ENCODE measurements around the gene RNF214. TPM values are rescaled to one million over a fixed set of nuclear protein-coding genes. Genes with fewer than 3 reads are reported as not detected.
"Not testable (repeated sequence)": the region's sequence is repeated elsewhere in the genome, so short reads cannot be mapped to it uniquely, and the experiment has no call there.

RNF214 gene
- total RNA-seq, 1 experiment from 2014 or later: 12.6 TPM

DNA sequence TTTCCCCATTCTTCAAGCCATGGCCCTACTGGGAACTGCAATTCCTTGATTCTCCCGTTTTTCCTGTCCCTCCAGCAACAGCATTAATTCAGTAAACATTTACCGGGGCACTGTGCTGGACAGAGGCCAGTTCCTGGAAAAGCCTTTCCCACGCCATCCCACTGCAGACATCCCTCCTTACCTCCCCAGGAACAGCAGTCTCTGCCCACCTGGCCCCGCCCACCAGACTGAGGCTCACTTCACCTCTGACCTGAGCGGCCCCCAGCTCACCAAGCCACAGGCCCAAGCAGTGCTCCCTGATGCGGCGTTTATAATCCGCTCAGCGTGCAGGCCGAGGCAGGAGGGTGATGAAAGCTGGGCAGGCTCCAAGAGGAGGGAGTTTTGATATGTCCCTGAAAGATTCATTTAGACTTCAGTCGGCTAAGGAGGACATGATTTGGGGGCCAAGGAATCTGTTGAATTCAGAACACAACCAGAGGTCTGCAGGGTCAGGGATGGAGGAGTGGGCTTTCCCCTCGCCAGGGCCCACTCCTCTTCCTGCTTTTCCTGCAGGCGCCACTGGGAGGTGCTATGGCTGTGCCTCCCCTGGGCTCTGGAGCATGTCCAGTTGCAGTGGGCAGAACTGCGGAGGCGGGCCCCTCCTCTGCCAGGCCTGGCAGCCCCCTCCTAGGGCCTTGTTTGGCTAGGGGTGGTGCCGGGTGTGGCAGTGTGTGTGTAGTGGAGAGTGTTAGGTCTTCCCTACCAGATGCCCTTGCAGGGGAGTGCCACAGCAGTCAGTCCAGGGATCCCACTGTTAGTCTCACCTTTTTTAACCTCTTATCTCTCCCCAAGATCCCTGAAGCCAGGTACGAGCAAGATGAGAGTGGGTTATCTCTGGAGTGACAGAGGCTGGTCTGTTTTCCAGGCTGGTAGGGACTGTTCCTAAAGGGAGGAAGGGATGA, 34.7 kb upstream of the RNF214 start:
- DNase-seq (ENCODE audit: low read depth): no peak

DNA sequence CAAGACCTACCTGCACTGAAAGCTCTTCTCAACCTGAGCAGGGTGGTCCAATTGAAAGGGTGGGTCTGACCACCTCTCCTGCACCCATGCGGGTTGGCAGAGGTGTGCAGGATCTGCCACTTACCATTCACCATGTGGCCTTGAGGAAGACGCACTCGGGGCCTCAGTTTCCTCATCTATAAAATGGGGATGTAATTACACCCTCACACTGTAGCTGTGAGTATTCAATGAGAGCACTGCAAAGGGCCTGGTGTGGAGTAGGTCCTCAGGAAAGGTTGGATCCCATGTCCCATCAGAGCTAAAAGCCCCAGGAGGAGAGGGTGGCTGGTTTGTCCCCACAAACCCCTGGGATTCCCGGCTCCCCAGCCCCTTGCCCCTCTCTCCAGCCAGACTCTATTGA, 33.9 kb upstream of the RNF214 start:
- no peak for DNase-seq (ENCODE audit: low read depth)

DNA sequence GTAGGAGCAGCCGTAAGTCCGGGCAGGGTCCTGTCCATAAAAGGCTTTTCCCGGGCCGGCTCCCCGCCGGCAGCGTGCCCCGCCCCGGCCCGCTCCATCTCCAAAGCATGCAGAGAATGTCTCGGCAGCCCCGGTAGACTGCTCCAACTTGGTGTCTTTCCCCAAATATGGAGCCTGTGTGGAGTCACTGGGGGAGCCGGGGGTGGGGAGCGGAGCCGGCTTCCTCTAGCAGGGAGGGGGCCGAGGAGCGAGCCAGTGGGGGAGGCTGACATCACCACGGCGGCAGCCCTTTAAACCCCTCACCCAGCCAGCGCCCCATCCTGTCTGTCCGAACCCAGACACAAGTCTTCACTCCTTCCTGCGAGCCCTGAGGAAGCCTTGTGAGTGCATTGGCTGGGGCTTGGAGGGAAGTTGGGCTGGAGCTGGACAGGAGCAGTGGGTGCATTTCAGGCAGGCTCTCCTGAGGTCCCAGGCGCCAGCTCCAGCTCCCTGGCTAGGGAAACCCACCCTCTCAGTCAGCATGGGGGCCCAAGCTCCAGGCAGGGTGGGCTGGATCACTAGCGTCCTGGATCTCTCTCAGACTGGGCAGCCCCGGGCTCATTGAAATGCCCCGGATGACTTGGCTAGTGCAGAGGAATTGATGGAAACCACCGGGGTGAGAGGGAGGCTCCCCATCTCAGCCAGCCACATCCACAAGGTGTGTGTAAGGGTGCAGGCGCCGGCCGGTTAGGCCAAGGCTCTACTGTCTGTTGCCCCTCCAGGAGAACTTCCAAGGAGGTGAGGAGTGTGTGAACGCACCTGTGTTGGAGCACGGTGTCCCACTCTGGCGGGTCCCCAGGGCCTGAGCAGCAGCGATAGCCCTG, 33.2 kb upstream of the RNF214 start, which contains the start of gene TAGLN:
TSS of gene TAGLN (plus strand) at position 318 of the 863 bp plus-strand sequence. CDS start 3,644 bp downstream, outside the sequence.
- DNase-seq (ENCODE audit: low read depth): peak; percentile 86

DNA sequence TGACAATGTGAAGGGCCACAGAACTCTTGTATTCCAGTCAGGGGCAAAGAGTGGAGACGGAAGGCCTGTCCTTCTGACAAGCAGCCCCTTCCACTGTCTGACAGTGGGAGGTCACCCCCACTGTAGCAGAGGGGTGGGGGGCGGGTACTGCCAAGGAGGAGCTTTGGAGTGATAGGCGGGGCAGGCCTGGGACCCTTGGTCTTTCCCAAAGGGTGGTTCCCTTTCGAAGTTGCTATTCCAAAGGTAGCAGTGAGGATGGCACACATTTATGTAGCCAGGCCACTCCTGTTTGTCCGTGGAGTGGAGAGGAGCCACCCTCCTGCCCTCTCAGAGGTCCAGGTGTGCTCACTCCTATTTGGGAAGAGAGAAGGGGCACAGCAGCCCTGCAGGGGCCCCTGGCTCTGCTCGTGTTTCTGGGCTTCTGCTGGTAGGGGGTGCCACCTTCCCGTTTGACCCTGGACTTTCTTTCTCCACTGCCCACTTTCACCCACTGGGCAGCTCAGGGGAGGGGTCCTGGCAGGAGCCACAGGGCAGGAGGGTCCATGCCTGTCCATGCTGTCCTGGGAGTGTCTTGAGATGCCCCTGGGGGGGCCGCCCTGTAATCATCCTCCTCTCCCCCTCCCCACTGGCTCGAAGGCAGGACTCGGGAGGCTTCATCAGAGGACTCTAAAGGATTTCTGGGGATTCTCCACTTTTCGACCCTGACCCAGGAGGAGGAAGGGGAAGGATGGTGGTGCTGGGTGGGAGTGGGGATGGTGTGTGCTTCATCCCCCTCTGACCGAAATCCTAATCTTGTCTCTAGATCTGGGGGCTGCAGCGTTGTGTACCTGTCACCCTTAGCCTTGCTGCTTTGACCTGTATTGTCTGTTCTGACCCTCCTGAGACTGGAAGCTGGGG, 32.3 kb upstream of the RNF214 start:
- DNase-seq (ENCODE audit: low read depth): no peak

- DNase-seq (ENCODE audit: low read depth): peak; percentile 43
Measured at GRCh38 chr11:117200813-117201657, 31.4 kb upstream of the RNF214 start.

DNA sequence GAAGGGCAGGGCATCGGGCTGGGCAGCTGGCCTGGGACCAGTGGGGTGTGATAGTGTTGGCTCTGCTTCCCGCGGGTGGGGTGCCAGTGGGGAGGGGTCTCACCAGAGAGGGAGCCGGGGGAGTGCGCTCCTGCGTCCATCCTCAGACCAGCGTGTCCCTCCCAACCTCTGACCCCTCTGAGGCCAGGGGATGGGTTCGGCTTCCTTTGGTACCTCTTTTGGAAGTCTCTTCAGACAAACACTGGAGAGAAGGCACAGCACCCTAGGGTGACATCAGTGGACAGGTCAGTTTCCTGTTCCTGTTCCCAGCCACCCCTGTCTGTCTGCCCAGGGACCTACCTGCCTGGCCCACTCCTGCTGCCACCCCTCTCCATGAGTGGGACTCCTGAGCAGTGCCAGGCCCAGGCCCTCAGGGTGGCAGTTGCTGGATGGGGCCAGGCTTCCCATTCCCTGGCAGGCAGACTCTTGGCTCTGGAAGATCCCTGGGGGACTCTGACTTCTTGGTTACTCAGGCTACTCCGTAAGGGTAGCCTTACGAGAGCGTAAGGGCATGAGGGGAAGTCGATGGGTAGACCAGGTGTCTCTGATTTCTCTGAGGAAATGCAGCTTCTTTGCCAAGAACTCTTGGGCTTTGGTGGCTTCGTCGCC, 30.7 kb upstream of the RNF214 start:
- DNase-seq (ENCODE audit: low read depth): peak; percentile 67

DNA sequence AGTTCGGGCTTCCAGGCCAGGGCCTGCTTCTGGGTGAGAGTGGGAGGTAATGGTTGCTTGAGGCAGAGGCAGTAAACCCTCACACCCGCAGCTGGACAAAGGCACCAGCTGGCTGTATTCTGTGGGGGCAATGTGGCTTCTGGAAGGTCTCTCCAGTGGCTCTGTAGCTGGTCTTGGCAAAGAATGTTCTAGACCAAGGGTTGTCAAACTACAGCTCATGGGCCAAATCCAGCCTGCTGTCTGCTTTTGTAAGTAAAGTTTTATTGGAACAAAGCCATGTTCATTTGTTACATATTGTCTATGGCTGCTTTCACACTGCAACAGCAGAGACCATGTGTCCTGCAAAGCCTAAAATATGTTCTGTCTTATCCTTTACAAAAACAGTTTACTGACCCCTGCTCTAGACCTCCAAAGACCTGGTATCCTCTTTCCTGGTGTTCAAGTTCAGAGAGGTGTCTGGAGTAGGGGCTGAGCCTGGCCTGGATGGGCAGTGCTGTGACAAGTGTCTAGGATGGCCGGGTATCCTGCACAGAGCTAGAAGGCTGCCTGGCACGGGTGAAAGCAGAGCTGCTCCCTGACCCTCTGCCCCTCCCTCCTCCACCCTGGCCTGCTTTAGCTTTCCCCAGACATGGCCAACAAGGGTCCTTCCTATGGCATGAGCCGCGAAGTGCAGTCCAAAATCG, 29.9 kb upstream of the RNF214 start:
- no peak for DNase-seq (ENCODE audit: low read depth)

GRCh38 chr11:117203069-117203407, 29.4 kb upstream of the RNF214 start:
- no peak for DNase-seq (ENCODE audit: low read depth)

GRCh38 chr11:117204283-117205080, 28.0 kb upstream of the RNF214 start:
- no peak for DNase-seq (ENCODE audit: low read depth)

GRCh38 chr11:117205211-117205818, 27.2 kb upstream of the RNF214 start:
- no peak for DNase-seq (ENCODE audit: low read depth)

- DNase-seq (ENCODE audit: low read depth): not testable (repeated sequence)
Measured at GRCh38 chr11:117206111-117206510, 26.4 kb upstream of the RNF214 start.

DNA sequence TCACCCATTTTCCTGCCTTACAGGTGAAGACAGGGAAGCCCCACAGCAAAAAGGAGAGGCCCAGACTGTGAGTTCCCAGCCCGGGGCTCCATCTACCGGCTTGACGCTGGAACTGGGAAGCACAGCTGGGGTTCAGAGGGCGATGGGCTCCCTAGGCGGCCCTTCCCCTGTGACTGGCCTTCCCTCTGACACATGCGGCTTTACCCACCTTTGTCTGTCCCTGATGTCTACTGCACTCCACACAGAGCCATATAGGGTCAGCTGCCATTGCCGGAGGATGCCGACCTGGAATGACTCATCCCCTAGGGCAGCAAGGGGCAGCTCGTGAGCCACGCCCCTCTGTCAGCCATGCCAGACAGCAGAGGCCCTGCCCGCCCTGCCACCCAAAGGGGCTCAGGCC, 25.6 kb upstream of the RNF214 start:
- not testable (repeated sequence) for DNase-seq (ENCODE audit: low read depth)

DNA sequence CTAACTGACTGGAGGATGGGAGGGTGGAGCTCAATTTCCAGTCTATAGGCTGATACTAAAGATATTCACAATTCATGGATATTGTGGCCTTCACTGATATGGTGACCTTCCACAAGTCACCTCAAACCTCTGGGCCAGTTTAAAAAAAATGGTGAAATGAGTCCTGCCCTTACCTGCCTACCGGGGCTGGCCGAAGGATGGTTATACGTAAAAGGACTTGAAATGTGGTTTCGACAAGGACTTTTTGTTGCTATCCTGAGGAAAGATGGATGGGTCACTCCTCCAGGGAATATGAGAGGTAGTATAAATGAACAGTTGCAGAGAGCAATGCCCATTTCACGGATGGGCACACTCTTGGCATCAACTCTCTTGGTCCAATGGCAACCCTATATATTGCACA, 25.0 kb upstream of the RNF214 start:
- not testable (repeated sequence) for DNase-seq (ENCODE audit: low read depth)

GRCh38 chr11:117208710-117209109, 23.8 kb upstream of the RNF214 start:
- not testable (repeated sequence) for DNase-seq (ENCODE audit: low read depth)

GRCh38 chr11:117209351-117210125, 22.9 kb upstream of the RNF214 start:
- not testable (repeated sequence) for DNase-seq (ENCODE audit: low read depth)

GRCh38 chr11:117210620-117211019, 21.9 kb upstream of the RNF214 start:
- DNase-seq (ENCODE audit: low read depth): no peak

GRCh38 chr11:117212697-117213355, 19.6 kb upstream of the RNF214 start:
- no peak for DNase-seq (ENCODE audit: low read depth)
